NB4 (cell line): Measurements from ENCODE around the gene EDDM3A.

ENCODE experiments used
- CTCF ChIP-seq: IDR thresholded peaks from one replicate; pipeline ENCODE4 v1.5.1; 2012; ENCODE audit warnings: low read depth, low read length
- MAX ChIP-seq: IDR thresholded peaks from 2 replicates; pipeline ENCODE4 v1.6.1; 2011; ENCODE audit warnings: low read depth, low read length
- MYC ChIP-seq: IDR thresholded peaks from 2 replicates; pipeline ENCODE4 v1.6.1; 2011; ENCODE audit warnings: low read depth, low read length
- POLR2A ChIP-seq: IDR thresholded peaks from 2 replicates; pipeline ENCODE4 v1.6.1; 2011; ENCODE audit warnings: mild to moderate bottlenecking; ENCODE audit not compliant: insufficient read length; ENCODE audit errors: extremely low read depth

GRCh38 chr14:20794644-20795369, 49.1 kb downstream of the EDDM3A start:
- TF ChIP-seq POLR2A = no peak
- no peak for TF ChIP-seq CTCF
- no peak for TF ChIP-seq MYC
- TF ChIP-seq MAX = no peak
